Body of pancreas (tissue), 4 donors: ENCODE data around the gene TACC2.

Source experiments
- CTCF ChIP-seq, 7 experiments: fragments of 450-650 bp in 4 of 7; fragments of 200-600 bp in 3 of 7; sonication (generic) in 3 of 7; IDR thresholded peaks; one replicate each; pipeline ENCODE4 v1.5.1; 2016 to 2019; ENCODE audit warnings: antibody characterized with exemption in 7 of 7
- POLR2A ChIP-seq, 3 donors: fragments of 450-650 bp; IDR thresholded peaks; one replicate each; pipeline ENCODE4 v1.6.1; 2016; ENCODE audit warnings: antibody characterized with exemption in 3 of 3, mild to moderate bottlenecking in 2 of 3

GRCh38 chr10:122126763-122127659, 138.0 kb downstream of the TACC2 start:
- TF ChIP-seq CTCF (IDR thresholded peaks at IDR 0.05) = no peak
- no peak for TF ChIP-seq POLR2A (IDR thresholded peaks at IDR 0.05)
